Activated naive CD4-positive, alpha-beta T cell treated with anti-CD3 and anti-CD28 coated beads, Interleukin-2, amount 50 U/mL, for 16 hours (primary cell): ENCODE results near the gene PTPRJ.

Experiments
- DNase-seq: peaks from one replicate; pipeline ENCODE4 v3.0.0-alpha.2; 2020

Gene PTPRJ

GRCh38 chr11:47998345-47998732, 18.0 kb downstream of the PTPRJ start:
- no peak for DNase-seq

DNA sequence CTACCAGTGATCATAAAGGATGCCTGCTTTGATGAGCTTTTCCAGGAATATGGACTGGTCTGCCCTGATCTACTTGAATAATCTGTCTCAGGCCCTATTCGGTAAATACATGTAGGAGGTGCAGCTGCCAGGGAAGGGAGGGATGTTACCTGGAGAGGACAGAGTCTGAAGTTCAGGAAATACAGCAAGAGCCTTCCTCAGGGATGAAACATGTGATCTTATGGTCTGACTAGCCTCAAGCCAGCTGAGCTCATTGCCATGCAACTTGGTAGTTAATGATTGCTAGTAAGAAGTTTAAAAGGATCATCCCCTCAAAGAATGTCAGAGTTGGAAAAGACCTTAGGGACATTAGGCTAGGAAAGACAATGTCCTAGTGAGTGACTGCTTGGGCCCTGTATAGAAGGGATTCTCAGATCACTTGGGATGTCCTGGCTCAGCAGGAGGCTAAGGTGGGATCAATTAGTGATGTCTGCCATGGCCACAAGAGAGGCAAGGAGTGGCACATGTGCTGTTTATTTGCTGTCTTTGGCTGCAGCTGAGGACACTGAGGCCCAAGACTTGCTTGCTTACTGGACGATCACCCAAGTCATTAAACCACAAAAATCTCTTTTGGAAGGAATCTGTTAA, 18.5 kb downstream of the PTPRJ start:
- DNase-seq = no peak

GRCh38 chr11:48000432-48000831, 20.1 kb downstream of the PTPRJ start:
- no peak for DNase-seq

GRCh38 chr11:48001438-48002021, 21.2 kb downstream of the PTPRJ start:
- DNase-seq = peak; percentile 77

- DNase-seq = no peak
Observed at GRCh38 chr11:48002561-48002960, 22.2 kb downstream of the PTPRJ start.

- DNase-seq = no peak
Observed at GRCh38 chr11:48003926-48004325, 23.6 kb downstream of the PTPRJ start.

GRCh38 chr11:48004456-48004855, 24.1 kb downstream of the PTPRJ start:
- no peak for DNase-seq

DNA sequence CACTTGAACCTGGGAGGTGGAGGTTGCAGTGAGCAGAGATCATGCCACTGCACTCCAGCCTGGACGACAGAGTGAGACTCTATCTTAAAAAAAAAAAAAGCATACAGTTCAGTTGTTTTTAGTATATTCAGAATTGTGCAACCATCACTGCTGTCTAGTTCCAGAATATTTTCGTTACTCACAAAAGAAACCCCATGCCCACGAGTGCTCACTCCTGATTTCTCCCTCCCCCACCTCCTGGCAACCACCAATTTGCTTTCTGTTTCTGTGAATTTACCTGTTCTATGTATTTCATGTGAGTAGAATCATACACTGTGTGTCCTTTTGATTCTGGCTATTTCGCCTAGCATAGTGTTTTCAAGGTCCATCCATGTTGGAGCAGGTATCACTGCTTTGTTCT, 24.8 kb downstream of the PTPRJ start:
- peak; percentile 71 for DNase-seq

GRCh38 chr11:48005831-48006270, 25.5 kb downstream of the PTPRJ start:
- no peak for DNase-seq

- DNase-seq = peak; percentile 62
Observed at GRCh38 chr11:48006301-48006992, 26.1 kb downstream of the PTPRJ start.

DNA sequence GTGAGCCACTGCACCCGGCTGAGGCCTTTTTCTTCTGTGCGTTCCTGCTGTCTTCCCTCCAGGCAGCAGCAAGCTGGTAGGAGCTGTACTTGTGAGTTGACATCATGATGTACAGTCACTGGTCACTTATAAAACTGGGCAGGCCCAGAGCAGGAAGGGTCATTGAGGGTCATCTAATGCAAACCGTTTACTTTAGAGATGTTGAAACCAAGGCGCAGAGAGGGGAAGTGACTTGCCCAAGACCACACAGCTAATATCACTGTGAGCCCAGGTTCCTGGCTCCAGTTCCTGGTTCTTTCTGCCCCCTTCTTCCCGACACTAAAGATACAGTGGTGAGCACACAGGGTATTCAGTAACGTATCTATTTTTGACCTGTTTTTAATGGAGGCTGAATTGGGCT, 27.3 kb downstream of the PTPRJ start:
- DNase-seq = no peak

DNA sequence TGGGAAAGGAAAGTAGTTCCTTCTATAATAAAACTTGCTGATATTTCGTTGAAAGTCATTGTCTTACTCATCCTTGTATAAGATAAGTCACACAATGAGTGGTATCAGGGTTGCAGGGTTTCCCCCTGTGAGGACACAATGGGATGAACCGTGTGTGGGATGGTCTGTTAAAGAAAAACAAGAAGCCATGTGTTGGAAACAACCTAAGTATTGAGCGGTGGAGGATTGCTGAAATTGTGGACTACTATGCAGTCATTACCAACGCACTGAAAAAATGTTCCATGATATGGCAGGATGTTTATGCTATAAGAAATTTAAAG, 28.6 kb downstream of the PTPRJ start:
- DNase-seq = peak; percentile 76

GRCh38 chr11:48011102-48011797, 30.9 kb downstream of the PTPRJ start:
- DNase-seq = no peak

GRCh38 chr11:48011798-48012391, 31.5 kb downstream of the PTPRJ start:
- no peak for DNase-seq

DNA sequence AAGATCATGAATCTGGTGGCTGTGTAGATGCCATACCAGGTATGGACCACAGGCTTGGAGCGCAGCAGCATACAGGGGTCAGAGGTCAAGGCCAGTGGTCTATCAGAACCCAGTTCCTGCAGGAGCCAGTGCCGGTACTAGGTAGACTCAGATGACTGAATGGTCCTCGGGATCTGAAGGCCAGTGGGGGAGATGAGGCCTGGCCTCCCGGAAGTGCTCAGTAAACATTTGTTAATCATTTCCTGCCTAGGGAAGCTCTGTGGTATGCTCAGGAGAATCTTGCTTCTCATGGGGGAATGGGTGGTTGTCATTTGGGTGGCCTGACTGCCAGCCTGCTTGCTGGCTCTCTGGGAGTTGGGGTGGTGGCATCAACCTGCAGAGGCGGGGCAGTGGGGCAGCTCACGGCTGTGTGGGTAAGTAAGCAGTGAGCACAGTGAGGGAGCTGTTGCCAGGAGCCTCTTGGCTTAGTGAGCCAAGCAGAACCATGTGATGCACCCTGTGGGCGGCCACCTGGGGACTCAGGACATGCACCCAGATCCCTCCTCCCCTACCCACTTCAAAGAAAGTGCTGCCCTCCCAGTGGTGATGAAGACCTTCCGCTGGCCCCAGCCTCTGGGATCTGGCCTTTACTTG, 33.0 kb downstream of the PTPRJ start:
- DNase-seq = peak; percentile 35

- no peak for DNase-seq
Observed at GRCh38 chr11:48014917-48015316, 34.6 kb downstream of the PTPRJ start.

GRCh38 chr11:48017105-48017830, 36.9 kb downstream of the PTPRJ start:
- DNase-seq = peak; percentile 33

- DNase-seq = no peak
Observed at GRCh38 chr11:48017831-48018527, 37.6 kb downstream of the PTPRJ start.

- DNase-seq = no peak
Observed at GRCh38 chr11:48018528-48019216, 38.3 kb downstream of the PTPRJ start.

- no peak for DNase-seq
Observed at GRCh38 chr11:48019217-48019584, 38.8 kb downstream of the PTPRJ start.

DNA sequence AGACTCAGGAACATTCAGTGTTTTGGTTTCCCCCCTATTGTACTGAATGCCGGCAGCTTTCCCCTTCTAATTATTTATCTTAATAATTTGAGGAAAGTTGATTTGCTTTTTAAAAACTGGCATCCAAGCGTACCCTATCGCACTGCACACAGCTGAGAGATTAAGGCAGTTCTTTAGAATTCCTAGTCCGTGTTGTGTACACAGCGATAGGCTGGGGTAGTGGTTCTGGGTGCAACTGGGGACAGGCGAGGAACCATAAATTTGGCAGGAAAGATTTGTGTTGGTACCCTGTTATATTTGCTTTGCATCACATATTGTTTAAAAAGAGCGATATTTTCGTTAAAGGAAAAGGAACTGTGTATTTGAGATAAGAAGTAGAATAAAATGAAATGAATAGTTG, 39.2 kb downstream of the PTPRJ start:
- DNase-seq = no peak
